Brain pericyte (primary cell): ENCODE measurements around the gene TPRX2.
"Not testable (repeated sequence)": the region's sequence is repeated elsewhere in the genome, so short reads cannot be mapped to it uniquely, and the experiment has no call there.

ENCODE experiments used
- DNase-seq: peaks from one replicate; pipeline ENCODE4 v3.0.0-alpha.2; 2012; ENCODE audit warnings: low read depth, low spot score

The TPRX2 gene

GRCh38 chr19:47861630-47862029, 2.6 kb downstream of the TPRX2 start:
- DNase-seq, result no peak

DNA sequence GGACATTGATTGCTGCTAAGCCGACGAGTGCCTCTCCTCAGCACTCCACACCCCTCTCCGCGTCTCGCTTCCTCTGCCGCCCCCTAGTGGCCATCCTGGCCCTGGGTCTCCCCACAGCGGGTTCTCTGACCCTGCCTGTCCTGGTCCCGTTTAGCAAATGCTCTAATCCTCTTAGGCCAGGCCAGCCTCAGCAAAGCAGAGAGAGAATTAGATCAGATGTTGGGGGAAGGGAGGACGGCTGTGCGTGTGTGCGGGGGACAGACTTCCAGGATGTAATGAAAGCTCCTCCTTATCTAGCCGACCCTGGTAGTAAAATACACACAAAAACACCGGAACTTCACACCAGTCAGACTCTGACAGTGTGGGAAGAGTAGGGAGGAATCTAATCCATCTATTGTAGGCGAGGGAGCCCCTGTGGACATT, 4.5 kb downstream of the TPRX2 start:
- DNase-seq, result peak; percentile 11

- no peak for DNase-seq
Observed at GRCh38 chr19:47865166-47865565, 6.1 kb downstream of the TPRX2 start.

GRCh38 chr19:47878906-47879305, 19.9 kb downstream of the TPRX2 start:
- DNase-seq, result no peak

DNA sequence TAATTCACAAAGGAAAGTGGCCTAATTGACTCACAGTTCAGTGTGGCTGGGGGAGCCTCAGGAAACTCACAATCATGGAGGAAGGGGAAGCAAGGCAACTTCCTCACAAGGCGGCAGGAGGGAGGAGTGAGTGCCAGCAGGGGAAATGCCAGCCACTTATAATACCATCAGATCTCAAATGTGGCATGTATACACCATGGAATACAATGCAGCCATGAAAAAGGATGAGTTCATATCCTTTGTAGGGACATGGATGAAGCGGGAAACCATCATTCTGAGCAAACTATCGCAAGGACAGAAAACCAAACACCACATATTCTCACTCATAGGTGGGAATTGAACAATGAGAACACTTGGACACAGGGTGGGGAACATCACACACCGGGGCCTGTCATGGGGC, 20.4 kb downstream of the TPRX2 start:
- not testable (repeated sequence) for DNase-seq

GRCh38 chr19:47881757-47882156, 22.7 kb downstream of the TPRX2 start:
- no peak for DNase-seq

GRCh38 chr19:47882890-47883289, 23.9 kb downstream of the TPRX2 start:
- no peak for DNase-seq

DNA sequence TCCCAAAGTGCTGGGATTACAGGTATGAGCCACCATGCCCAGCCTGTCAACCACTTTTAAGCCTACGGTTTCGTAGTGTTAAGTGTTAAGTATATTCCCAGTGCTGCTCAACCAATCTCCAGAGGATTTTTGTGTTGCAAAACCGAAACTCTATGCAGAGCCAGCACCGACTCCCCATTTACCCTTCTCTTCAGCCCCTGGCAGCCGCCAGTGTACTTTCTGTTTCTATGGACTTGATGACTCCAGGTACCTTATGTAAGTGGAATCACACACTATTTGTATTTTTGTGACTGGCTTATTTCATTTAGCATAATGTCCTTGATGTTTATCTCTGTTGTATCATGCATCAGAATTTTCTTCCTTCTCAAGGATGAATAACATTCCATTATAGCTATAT, 26.0 kb downstream of the TPRX2 start:
- DNase-seq, result no peak

- no peak for DNase-seq
Observed at GRCh38 chr19:47886010-47886559, 27.1 kb downstream of the TPRX2 start, which contains the start of gene SULT2A1. SULT2A1 (minus strand) TSS chr19:47886315; CDS start chr19:47886257, 58 bp downstream.

DNA sequence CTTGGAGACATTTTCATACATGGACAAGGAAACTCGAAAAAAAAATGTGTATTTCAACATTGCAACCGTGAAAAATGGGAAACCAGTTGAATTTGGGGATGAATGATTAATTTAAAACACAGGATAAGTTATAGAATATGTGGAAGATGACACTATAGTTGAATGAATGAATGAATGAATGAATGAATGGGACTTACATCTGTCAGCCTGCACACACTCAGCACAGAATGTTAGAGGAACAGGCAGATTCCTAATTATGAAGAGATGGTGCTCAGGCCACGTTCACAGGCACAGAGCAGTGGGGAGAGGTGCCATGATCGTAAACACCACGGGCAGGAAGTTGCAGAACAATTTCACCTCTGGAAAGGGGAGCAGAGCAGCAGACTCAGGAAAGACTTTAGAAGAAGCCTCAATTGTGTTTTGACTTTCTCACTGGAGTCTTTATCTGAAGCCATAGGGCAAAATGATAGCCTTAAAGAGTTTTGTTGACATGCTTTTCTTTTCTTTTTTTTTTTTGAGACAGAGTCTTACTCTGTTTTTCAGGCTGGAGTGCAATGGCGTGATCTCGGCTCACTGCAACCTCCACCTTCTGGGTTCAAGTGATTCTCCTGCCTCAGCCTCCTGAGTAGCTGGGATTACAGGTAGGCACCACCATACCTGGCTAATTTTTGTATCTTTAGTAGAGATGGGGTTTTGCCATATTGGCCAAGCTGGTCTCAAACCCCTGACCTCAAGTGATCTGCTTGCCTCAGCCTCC, 32.0 kb downstream of the TPRX2 start:
- DNase-seq, result no peak

- DNase-seq, result no peak
Observed at GRCh38 chr19:47891622-47891922, 32.5 kb downstream of the TPRX2 start.

DNA sequence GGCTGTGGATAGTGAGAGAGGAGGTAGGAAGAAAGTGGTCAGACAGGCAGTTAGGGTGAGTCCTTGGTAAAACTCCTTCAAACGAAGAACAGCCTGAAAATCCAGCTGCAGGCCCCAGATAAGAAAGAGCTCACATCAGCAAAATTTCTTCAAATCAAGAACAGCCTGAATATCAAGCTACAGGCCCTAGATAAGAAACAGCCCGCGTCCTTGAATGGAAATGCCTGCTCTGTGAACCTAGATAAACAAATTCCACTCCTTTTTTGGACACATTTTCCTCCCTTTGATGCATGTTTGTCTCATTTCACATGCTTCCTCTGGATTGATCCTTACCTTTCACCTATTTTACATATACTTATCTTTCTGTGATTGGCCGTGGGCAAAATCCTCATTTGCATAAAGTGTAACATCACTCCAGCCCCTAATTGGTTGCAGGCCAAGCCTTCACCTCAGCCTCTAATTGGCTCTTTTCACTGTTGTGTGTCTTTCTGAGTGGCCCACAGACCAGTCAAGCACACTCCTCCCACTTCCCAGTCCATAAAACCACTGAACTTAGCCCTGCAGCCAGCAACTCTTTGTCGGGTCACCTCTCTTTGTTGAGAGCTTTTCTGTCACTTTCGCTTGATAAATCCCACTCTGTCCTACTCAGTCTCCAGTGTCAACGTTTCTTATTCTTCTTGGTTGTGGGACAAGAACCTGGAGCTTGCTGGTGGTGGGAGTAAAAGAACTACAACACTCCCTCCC, 33.1 kb downstream of the TPRX2 start:
- no peak for DNase-seq

GRCh38 chr19:47895165-47895782, 36.2 kb downstream of the TPRX2 start:
- DNase-seq, result no peak

DNA sequence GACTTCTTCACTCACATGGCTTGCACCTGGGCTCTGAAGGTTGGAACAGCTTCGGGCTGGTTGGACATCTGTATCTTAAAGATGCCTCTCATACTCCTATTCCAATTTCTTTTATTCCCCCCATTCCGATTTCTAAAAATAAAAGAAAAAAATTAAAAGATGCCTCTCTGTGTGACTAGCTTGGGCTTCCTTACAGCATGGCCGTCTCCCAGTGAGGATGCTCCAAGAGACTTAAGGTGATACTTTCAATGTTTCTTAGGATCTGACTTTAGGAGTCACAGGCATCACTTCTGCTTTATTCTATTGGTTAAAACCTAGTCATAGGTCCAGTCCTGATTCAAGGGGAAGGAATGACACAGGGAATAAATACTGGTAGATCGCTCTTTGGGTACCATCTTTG, 37.0 kb downstream of the TPRX2 start:
- DNase-seq, result no peak

GRCh38 chr19:47896773-47897172, 37.7 kb downstream of the TPRX2 start:
- DNase-seq, result no peak

GRCh38 chr19:47897861-47898260, 38.8 kb downstream of the TPRX2 start:
- DNase-seq, result no peak

DNA sequence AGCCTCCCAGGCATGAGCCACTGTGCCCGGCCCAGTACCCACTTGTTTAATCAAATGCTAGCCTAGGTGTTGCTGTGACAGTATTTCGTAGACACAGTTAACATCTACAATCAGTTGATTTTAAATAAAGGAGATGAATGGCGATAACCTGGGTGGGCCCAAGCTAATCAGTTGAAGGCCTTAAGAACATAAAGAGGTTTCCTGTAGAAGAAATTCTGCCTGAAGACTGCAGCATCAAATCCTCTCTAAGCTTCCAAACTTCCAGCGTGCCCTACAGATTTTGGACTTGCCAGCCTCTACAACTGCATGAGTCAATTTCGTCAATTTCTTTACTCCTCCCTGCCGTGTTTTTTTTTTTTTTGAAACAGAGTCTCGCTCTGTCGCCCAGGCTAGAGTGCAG, 40.3 kb downstream of the TPRX2 start:
- no peak for DNase-seq

DNA sequence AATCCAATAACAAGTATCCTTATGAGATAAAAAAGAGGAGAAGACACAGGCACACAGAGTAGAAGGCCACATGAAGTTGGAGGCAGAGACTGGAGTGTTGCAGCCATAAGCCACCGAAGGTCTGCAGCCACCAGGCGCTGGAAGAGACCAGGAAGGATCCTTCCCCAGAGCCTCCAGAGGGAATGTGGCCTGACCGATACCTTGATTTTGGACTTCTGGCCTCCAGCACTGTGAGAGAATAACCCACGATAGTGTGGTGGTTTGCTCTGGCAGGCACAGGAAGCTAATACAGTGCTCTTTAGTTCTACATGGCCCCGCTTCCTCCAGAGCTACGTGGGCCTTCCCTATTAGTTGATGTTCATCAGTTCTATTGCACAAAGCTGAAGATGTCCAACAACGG, 42.3 kb downstream of the TPRX2 start:
- DNase-seq, result no peak

DNA sequence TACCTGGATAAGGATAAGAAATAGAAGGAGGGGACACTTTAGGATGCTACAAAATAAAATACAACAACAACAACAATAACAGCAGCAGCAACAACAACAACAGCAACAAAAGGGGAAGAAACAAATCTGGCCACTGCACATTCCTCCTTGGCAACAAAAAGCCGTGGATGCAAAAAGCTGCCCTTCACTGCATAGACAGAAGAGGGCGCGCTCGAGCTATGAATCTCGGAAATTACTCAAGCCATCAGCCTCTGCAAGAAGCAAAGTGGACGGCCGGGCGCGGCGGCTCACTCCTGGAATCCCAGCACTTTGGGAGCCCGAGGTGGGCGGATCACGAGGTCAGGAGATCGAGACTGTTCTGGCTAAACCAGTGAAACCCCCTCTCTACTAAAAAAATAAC, 50.3 kb downstream of the TPRX2 start:
- not testable (repeated sequence) for DNase-seq

DNA sequence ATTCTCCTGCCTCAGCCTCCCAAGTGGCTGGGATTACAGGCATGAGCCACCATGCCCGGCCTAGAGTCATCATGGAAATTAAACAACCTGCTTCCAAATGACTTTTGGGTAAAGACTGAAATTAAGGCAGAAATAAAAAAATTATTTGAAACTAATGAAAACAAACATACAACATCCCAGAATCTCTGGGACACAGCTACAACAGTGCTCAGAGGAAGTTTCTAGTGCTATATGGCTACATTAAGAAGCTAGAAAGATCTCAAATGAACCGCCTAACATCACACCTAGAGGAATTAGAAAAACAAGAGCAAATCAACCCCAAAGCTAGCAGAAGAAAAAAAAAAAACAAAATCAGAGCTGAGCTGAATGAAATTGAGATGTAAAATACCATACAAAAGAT, 51.2 kb downstream of the TPRX2 start:
- DNase-seq, result not testable (repeated sequence)
